GM12891 (cell line): Measurements from ENCODE around the gene PLXND1.

Experiments used
- DNase-seq: peaks from one replicate; pipeline ENCODE4 v3.0.0; 2011; ENCODE audit warnings: low spot score; ENCODE audit not compliant: insufficient read length
- FAIRE-seq: peaks from 2 replicates; lab custom pipeline; 2011; peaks lifted over from hg19 to GRCh38; lab: Jason Lieb, UNC
- PAX5 ChIP-seq: IDR thresholded peaks from 2 replicates; pipeline ENCODE4 v1.6.1; 2011; ENCODE audit warnings: low read length, moderate library complexity, mild to moderate bottlenecking; ENCODE audit not compliant: insufficient read depth, severe bottlenecking
- POLR2A ChIP-seq: IDR thresholded peaks from 2 replicates; pipeline ENCODE4 v1.6.1; 2011; ENCODE audit warnings: low read depth, low read length, control low read depth
- POLR2AphosphoS5 ChIP-seq: IDR thresholded peaks from 2 replicates; pipeline ENCODE4 v1.6.1; 2011; ENCODE audit warnings: low read depth, low read length, control low read depth
- POU2F2 ChIP-seq: IDR thresholded peaks from 2 replicates; pipeline ENCODE4 v1.6.1; 2011; ENCODE audit warnings: low read depth, mild to moderate bottlenecking, control low read depth, low read length, moderate library complexity
- SPI1 ChIP-seq: IDR thresholded peaks from 2 replicates; pipeline ENCODE4 v1.6.1; 2011; ENCODE audit warnings: low read depth, low read length, control low read depth
- TAF1 ChIP-seq: IDR thresholded peaks from 2 replicates; pipeline ENCODE4 v1.6.1; 2011; ENCODE audit warnings: low read depth, low read length, control low read depth

Gene PLXND1

GRCh38 chr3:129608936-129609590 is 2.6 kb upstream of the PLXND1 start:
- DNase-seq: no peak
- FAIRE-seq: no peak
- no peak for TF ChIP-seq POLR2AphosphoS5
- no peak for TF ChIP-seq TAF1
- no peak for TF ChIP-seq POLR2A
- no peak for TF ChIP-seq SPI1
- TF ChIP-seq POU2F2: no peak
- TF ChIP-seq PAX5: no peak

- FAIRE-seq (no peak), DNase-seq (no peak)
- TF ChIP-seq TAF1: no peak
- TF ChIP-seq SPI1: no peak
- TF ChIP-seq POLR2A: no peak
- TF ChIP-seq POLR2AphosphoS5: no peak
- no peak for TF ChIP-seq PAX5
- no peak for TF ChIP-seq POU2F2
Observed at GRCh38 chr3:129608087-129608935, 1.8 kb upstream of the PLXND1 start.

- no peak for DNase-seq
- FAIRE-seq: no peak
- TF ChIP-seq POLR2AphosphoS5 (no peak), SPI1 (no peak), POLR2A (no peak)
Observed at GRCh38 chr3:129607391-129608068, 1.1 kb upstream of the PLXND1 start.

- DNase-seq: peak; percentile 57
- no peak for FAIRE-seq
- no peak for TF ChIP-seq POU2F2
- TF ChIP-seq PAX5: no peak
- no peak for TF ChIP-seq SPI1
- no peak for TF ChIP-seq POLR2A
- no peak for TF ChIP-seq POLR2AphosphoS5
- TF ChIP-seq TAF1: no peak
Observed at GRCh38 chr3:129605922-129606635, 397 bp downstream of the PLXND1 start.

- no peak for FAIRE-seq
- no peak for DNase-seq
- no peak for TF ChIP-seq POLR2AphosphoS5
- TF ChIP-seq SPI1: no peak
- TF ChIP-seq POU2F2: no peak
- TF ChIP-seq POLR2A: no peak
- no peak for TF ChIP-seq TAF1
- TF ChIP-seq PAX5: no peak
Observed at GRCh38 chr3:129605203-129605921, 1.1 kb downstream of the PLXND1 start.

- no peak for DNase-seq
- TF ChIP-seq POLR2AphosphoS5 (no peak), TAF1 (no peak), SPI1 (no peak), POLR2A (no peak), POU2F2 (no peak), PAX5 (no peak)
- FAIRE-seq: no peak
Observed at GRCh38 chr3:129604767-129605166, 1.7 kb downstream of the PLXND1 start.

- FAIRE-seq (no peak), DNase-seq (no peak)
- TF ChIP-seq TAF1 (no peak), POLR2AphosphoS5 (no peak), SPI1 (no peak), POLR2A (no peak), POU2F2 (no peak), PAX5 (no peak)
Observed at GRCh38 chr3:129603991-129604749, 2.3 kb downstream of the PLXND1 start.

GRCh38 chr3:129603561-129603942 is 2.9 kb downstream of the PLXND1 start:
- DNase-seq (no peak), FAIRE-seq (no peak)
- TF ChIP-seq SPI1 (no peak), TAF1 (no peak), POU2F2 (no peak), PAX5 (no peak), POLR2AphosphoS5 (no peak), POLR2A (no peak)
